Measurements from ENCODE around the gene CTNNA2.

Gene CTNNA2

DNA sequence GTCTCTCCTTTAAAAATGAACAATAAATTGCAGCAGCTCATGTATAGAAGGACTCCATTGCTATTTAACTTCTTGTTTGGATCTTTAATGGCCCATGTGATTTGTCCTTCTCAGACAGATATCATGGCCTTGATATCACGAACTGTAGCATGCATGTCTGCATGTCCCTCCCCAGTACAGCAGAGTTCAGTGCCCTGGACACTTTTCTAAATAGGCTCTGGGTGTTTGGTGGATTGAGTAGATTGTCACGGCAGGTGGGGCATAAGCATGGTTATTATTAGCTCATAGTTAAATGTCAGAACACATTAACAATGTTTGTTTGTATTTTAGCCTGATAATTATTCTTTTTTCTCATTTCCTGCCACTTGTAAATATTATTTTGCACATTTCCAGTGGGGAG lies 673.4 kb downstream of the CTNNA2 start:
- no peak overlapping the region for H2BK120ac ChIP-seq (ENCODE audit: low read depth, low read length)
- no peak overlapping the region for H3K18ac ChIP-seq (ENCODE audit: low read depth in 1 of 2, low read length in 2 of 2)
- no peak overlapping the region for H2BK5ac ChIP-seq (ENCODE audit: low read depth, low read length, poor library complexity, severe bottlenecking)
- H3K36me3 ChIP-seq (ENCODE audit: control insufficient read depth in 1 of 2, insufficient read depth in 2 of 2, low read depth in 1 of 2, low read length in 2 of 2) = no peaks in the 10 kb centered on the region
- H3K9ac ChIP-seq (ENCODE audit: low read length) = no peak overlapping the region
- H2BK12ac ChIP-seq (ENCODE audit: low read length in 2 of 2) = no peak overlapping the region
- DNase-seq = no peak
- WGBS = 60% methylated on average over 1 of the region's 2 CpGs
- H2AFZ ChIP-seq (ENCODE audit: low read depth, low read length) = no peak overlapping the region
- H3K4me1 ChIP-seq (ENCODE audit: control insufficient read depth, insufficient read depth, low read depth, low read length) = no peaks in the 10 kb centered on the region
- no peak overlapping the region for H3K4me2 ChIP-seq (ENCODE audit: low read length, poor library complexity, severe bottlenecking)
- H4K91ac ChIP-seq (ENCODE audit: low read length) = no peak overlapping the region
- H3K4me3 ChIP-seq (ENCODE audit: insufficient read depth in 1 of 2, low read depth in 1 of 2, low read length in 2 of 2) = no peak overlapping the region
- H3K14ac ChIP-seq (ENCODE audit: low read length in 2 of 2) = no peak overlapping the region
- no peak overlapping the region for H2BK15ac ChIP-seq (ENCODE audit: low read depth, poor library complexity, severe bottlenecking)
- H3K9me3 ChIP-seq (ENCODE audit: control insufficient read depth, low read length) = no peaks in the 10 kb centered on the region
- no peak overlapping the region for H3K4ac ChIP-seq (ENCODE audit: low read depth in 1 of 2, low read length in 2 of 2)
- H4K8ac ChIP-seq (ENCODE audit: low read length) = no peak overlapping the region
- no peak overlapping the region for H3K23ac ChIP-seq (ENCODE audit: low read length in 2 of 2)
- H3K79me1 ChIP-seq (replicated peaks; ENCODE audit: low read length, poor library complexity, severe bottlenecking) = no peaks in the 10 kb centered on the region
- H2AK5ac ChIP-seq (ENCODE audit: low read length, severe bottlenecking) = no peak overlapping the region
- no peak overlapping the region for H3K27ac ChIP-seq (ENCODE audit: low read length, poor library complexity, severe bottlenecking)
- no peaks in the 10 kb centered on the region for H3K27me3 ChIP-seq (ENCODE audit: control insufficient read depth in 1 of 2, insufficient read depth in 1 of 2, low read length in 2 of 2)

DNA sequence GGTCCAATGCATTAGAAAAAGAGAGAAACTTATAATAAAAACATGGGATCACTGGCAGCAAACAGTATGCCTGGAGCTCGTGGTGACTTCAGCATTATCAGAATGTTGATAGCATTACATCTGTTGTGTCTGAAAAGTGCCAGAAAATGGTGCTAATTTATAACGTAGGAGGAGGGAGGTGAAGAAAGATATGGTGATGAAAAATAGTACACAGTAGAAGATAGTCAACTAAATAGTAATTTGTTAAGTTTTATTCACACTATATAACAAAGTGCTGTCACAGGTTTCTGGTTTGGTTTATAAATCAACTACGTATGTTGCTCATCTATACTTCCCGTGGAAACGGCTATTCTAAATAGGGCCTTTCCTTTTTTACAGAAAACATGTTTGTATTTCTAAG lies 674.3 kb downstream of the CTNNA2 start:
- Histone ChIP-seq H4K8ac (ENCODE audit: low read length) (no peak overlapping the region), H2AFZ (ENCODE audit: low read depth, low read length) (no peak overlapping the region), H3K27me3 (ENCODE audit: control insufficient read depth in 1 of 2, insufficient read depth in 1 of 2, low read length in 2 of 2) (no peaks in the 10 kb centered on the region), H3K79me1 (replicated peaks; ENCODE audit: low read length, poor library complexity, severe bottlenecking) (no peaks in the 10 kb centered on the region), H3K4me2 (ENCODE audit: low read length, poor library complexity, severe bottlenecking) (no peak overlapping the region), H3K4me3 (ENCODE audit: insufficient read depth in 1 of 2, low read depth in 1 of 2, low read length in 2 of 2) (no peak overlapping the region), H2BK12ac (ENCODE audit: low read length in 2 of 2) (no peak overlapping the region), H3K4ac (ENCODE audit: low read depth in 1 of 2, low read length in 2 of 2) (no peak overlapping the region), H3K9ac (ENCODE audit: low read length) (no peak overlapping the region), H3K18ac (ENCODE audit: low read depth in 1 of 2, low read length in 2 of 2) (no peak overlapping the region), H4K91ac (ENCODE audit: low read length) (no peak overlapping the region), H3K27ac (ENCODE audit: low read length, poor library complexity, severe bottlenecking) (no peak overlapping the region), H2AK5ac (ENCODE audit: low read length, severe bottlenecking) (no peak overlapping the region), H3K4me1 (ENCODE audit: control insufficient read depth, insufficient read depth, low read depth, low read length) (no peaks in the 10 kb centered on the region), H3K23ac (ENCODE audit: low read length in 2 of 2) (no peak overlapping the region), H2BK15ac (ENCODE audit: low read depth, poor library complexity, severe bottlenecking) (no peak overlapping the region), H3K9me3 (ENCODE audit: control insufficient read depth, low read length) (no peaks in the 10 kb centered on the region), H2BK5ac (ENCODE audit: low read depth, low read length, poor library complexity, severe bottlenecking) (no peak overlapping the region), H3K14ac (ENCODE audit: low read length in 2 of 2) (no peak overlapping the region), H3K36me3 (ENCODE audit: control insufficient read depth in 1 of 2, insufficient read depth in 2 of 2, low read depth in 1 of 2, low read length in 2 of 2) (no peaks in the 10 kb centered on the region), H2BK120ac (ENCODE audit: low read depth, low read length) (no peak overlapping the region)
- DNase-seq = no peak
- 76% methylated on average over 4 of the region's 5 CpGs for WGBS

DNA sequence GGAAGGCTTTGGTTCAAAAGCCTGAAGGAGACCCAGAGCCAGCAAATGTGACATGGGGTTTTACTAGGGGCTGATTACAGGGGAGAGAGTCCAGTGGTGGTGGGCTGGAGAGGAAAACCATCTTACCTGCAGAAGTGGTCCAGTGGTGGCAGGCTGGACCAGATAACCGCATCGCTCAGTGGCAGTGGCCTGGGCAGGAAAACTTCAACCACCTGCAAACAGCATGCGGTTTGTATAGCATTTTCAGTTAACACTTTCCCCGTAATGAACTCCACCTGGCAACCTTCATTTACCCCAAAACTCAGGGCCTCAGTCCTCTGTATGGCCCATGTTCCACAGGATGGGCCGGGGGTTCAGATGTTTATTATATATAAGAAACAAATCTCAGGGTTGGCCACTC lies 677.3 kb downstream of the CTNNA2 start:
- no peak overlapping the region for H2BK120ac ChIP-seq (ENCODE audit: low read depth, low read length)
- no peak overlapping the region for H2AFZ ChIP-seq (ENCODE audit: low read depth, low read length)
- no peaks in the 10 kb centered on the region for H3K9me3 ChIP-seq (ENCODE audit: control insufficient read depth, low read length)
- H2AK5ac ChIP-seq (ENCODE audit: low read length, severe bottlenecking) = no peak overlapping the region
- H2BK15ac ChIP-seq (ENCODE audit: low read depth, poor library complexity, severe bottlenecking) = no peak overlapping the region
- no peak overlapping the region for H3K4me3 ChIP-seq (ENCODE audit: insufficient read depth in 1 of 2, low read depth in 1 of 2, low read length in 2 of 2)
- H3K14ac ChIP-seq (ENCODE audit: low read length in 2 of 2) = no peak overlapping the region
- no peak overlapping the region for H4K91ac ChIP-seq (ENCODE audit: low read length)
- no peaks in the 10 kb centered on the region for H3K4me1 ChIP-seq (ENCODE audit: control insufficient read depth, insufficient read depth, low read depth, low read length)
- no peaks in the 10 kb centered on the region for H3K79me1 ChIP-seq (replicated peaks; ENCODE audit: low read length, poor library complexity, severe bottlenecking)
- H2BK12ac ChIP-seq (ENCODE audit: low read length in 2 of 2) = no peak overlapping the region
- H3K27ac ChIP-seq (ENCODE audit: low read length, poor library complexity, severe bottlenecking) = no peak overlapping the region
- H3K27me3 ChIP-seq (ENCODE audit: control insufficient read depth in 1 of 2, insufficient read depth in 1 of 2, low read length in 2 of 2) = no peaks in the 10 kb centered on the region
- no peak overlapping the region for H3K9ac ChIP-seq (ENCODE audit: low read length)
- no peak overlapping the region for H3K4me2 ChIP-seq (ENCODE audit: low read length, poor library complexity, severe bottlenecking)
- DNase-seq = no peak
- H3K4ac ChIP-seq (ENCODE audit: low read depth in 1 of 2, low read length in 2 of 2) = no peak overlapping the region
- H3K36me3 ChIP-seq (ENCODE audit: control insufficient read depth in 1 of 2, insufficient read depth in 2 of 2, low read depth in 1 of 2, low read length in 2 of 2) = no peaks in the 10 kb centered on the region
- no peak overlapping the region for H4K8ac ChIP-seq (ENCODE audit: low read length)
- H3K18ac ChIP-seq (ENCODE audit: low read depth in 1 of 2, low read length in 2 of 2) = no peak overlapping the region
- H3K23ac ChIP-seq (ENCODE audit: low read length in 2 of 2) = no peak overlapping the region
- WGBS = 82% methylated on average over 4 of the region's 5 CpGs
- no peak overlapping the region for H2BK5ac ChIP-seq (ENCODE audit: low read depth, low read length, poor library complexity, severe bottlenecking)

DNA sequence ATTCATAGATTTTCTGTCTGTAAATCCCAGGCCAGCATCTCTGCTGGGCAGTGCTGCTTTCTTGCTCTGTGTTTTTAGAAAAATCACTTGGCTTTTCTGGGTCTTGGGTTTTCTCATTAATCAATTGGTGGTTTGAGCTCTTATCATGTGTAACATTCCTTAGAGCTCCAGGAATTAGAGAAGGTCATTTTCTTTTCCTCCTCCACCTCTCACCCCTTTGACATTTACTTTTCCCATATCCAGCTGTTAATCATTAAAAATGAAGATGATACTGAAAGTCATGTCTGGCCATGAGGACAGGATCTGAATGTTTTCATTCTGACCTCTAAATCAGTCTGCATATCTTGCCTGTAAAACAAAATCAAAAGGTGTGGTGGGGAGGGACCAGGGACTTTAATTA lies 680.7 kb downstream of the CTNNA2 start:
- H3K79me1 ChIP-seq (replicated peaks; ENCODE audit: low read length, poor library complexity, severe bottlenecking) = no peaks in the 10 kb centered on the region
- no peaks in the 10 kb centered on the region for H3K9me3 ChIP-seq (ENCODE audit: control insufficient read depth, low read length)
- H2BK12ac ChIP-seq (ENCODE audit: low read length in 2 of 2) = no peak overlapping the region
- H3K18ac ChIP-seq (ENCODE audit: low read depth in 1 of 2, low read length in 2 of 2) = no peak overlapping the region
- H3K36me3 ChIP-seq (ENCODE audit: control insufficient read depth in 1 of 2, insufficient read depth in 2 of 2, low read depth in 1 of 2, low read length in 2 of 2) = no peaks in the 10 kb centered on the region
- no peaks in the 10 kb centered on the region for H3K4me1 ChIP-seq (ENCODE audit: control insufficient read depth, insufficient read depth, low read depth, low read length)
- no peak overlapping the region for H3K14ac ChIP-seq (ENCODE audit: low read length in 2 of 2)
- no peak overlapping the region for H2AFZ ChIP-seq (ENCODE audit: low read depth, low read length)
- H3K27ac ChIP-seq (ENCODE audit: low read length, poor library complexity, severe bottlenecking) = no peak overlapping the region
- H3K23ac ChIP-seq (ENCODE audit: low read length in 2 of 2) = no peak overlapping the region
- no peak overlapping the region for H2BK5ac ChIP-seq (ENCODE audit: low read depth, low read length, poor library complexity, severe bottlenecking)
- H3K4me3 ChIP-seq (ENCODE audit: insufficient read depth in 1 of 2, low read depth in 1 of 2, low read length in 2 of 2) = no peak overlapping the region
- H3K4me2 ChIP-seq (ENCODE audit: low read length, poor library complexity, severe bottlenecking) = no peak overlapping the region
- no peak overlapping the region for H4K91ac ChIP-seq (ENCODE audit: low read length)
- no peak overlapping the region for H3K9ac ChIP-seq (ENCODE audit: low read length)
- H2BK120ac ChIP-seq (ENCODE audit: low read depth, low read length) = no peak overlapping the region
- H3K27me3 ChIP-seq (ENCODE audit: control insufficient read depth in 1 of 2, insufficient read depth in 1 of 2, low read length in 2 of 2) = no peaks in the 10 kb centered on the region
- no peak overlapping the region for H2AK5ac ChIP-seq (ENCODE audit: low read length, severe bottlenecking)
- H3K4ac ChIP-seq (ENCODE audit: low read depth in 1 of 2, low read length in 2 of 2) = no peak overlapping the region
- H2BK15ac ChIP-seq (ENCODE audit: low read depth, poor library complexity, severe bottlenecking) = no peak overlapping the region
- no peak for DNase-seq
- no peak overlapping the region for H4K8ac ChIP-seq (ENCODE audit: low read length)
